Nephron (organoid): ENCODE results near the gene ZDHHC6.

ENCODE experiments used
- H3K27ac Mint-ChIP-seq, 3 experiments: 2 replicates each; pipeline ENCODE4 v1.8.0; 2020; ENCODE audit warnings: mixed read lengths in 3 of 3, mild to moderate bottlenecking in 2 of 3, moderate library complexity in 1 of 3
- H3K27me3 Mint-ChIP-seq: 2 replicates; pipeline ENCODE4 v1.8.0; 2021; ENCODE audit warnings: low read depth, mild to moderate bottlenecking, moderate library complexity, mixed read lengths
- H3K36me3 Mint-ChIP-seq: 2 replicates; pipeline ENCODE4 v1.8.0; 2020; ENCODE audit warnings: low read depth, mixed read lengths
- H3K4me1 Mint-ChIP-seq: 2 replicates; pipeline ENCODE4 v1.8.0; 2020; ENCODE audit warnings: mixed read lengths
- H3K4me3 Mint-ChIP-seq, 3 experiments: 2 replicates each; pipeline ENCODE4 v1.8.0; 2020; ENCODE audit warnings: mild to moderate bottlenecking in 3 of 3, mixed read lengths in 3 of 3, moderate library complexity in 2 of 3
- H3K9me3 Mint-ChIP-seq: 2 replicates; pipeline ENCODE4 v1.8.0; 2020; ENCODE audit warnings: mixed read lengths
- CTCF ChIP-seq, 3 experiments: fragments of 200-600 bp; sonication (generic); IDR thresholded peaks; one replicate each; pipeline ENCODE4 v1.5.0; 2021; ENCODE audit warnings: antibody characterized with exemption in 3 of 3; ENCODE audit not compliant: unreplicated experiment in 3 of 3

Gene ZDHHC6

DNA sequence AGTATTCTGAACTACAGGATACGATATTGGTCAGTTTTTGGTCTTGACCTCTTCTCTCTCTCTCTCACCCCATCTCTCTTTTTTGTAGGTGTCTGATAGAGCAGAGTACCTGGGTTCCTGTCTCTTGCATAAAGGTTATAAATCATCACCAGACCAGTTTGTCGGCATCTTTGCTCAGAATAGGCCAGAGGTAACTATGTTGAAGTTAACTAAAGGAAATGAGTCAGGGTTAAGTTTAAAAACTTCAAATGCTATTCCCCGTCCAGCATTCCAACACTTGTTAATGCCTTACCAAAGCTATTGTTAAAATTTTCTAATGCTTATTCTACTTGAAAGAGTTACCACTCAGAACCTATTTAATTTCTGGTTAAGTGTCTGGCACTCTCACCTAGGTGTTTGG, 42.1 kb downstream of the ZDHHC6 start:
- no peak for TF ChIP-seq CTCF (IDR thresholded peaks at IDR 0.05; ENCODE audit: unreplicated experiment in 3 of 3)
- H3K4me3 Mint-ChIP-seq: no peak overlapping the region
- H3K9me3 Mint-ChIP-seq: no peaks in the 10 kb centered on the region
- H3K4me1 Mint-ChIP-seq: no peaks in the 10 kb centered on the region
- no peaks in the 10 kb centered on the region for H3K36me3 Mint-ChIP-seq
- H3K27me3 Mint-ChIP-seq: peaks cover 13% of the 10 kb centered on the region
- peak overlapping the region in 1 of 3 experiments; percentile 15 for H3K27ac Mint-ChIP-seq

DNA sequence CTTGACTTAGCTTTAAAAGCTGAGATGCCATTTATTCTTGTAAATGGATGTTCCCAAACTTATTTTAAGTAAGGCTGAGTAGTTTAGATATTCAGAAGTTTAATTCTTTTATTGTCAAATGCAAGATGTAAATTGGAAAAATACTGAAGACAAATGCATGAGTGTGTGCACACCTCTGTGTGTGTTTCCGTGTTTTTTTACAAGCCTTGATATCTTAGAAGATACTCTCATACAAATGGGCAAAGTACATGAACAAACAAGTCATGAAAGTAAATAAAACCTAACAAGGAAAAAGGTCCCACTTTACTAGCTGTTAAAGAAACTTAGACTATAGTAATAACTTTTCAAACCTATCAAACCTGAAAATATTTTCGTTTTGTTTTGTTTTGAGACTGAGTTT, 43.8 kb downstream of the ZDHHC6 start:
- H3K36me3 Mint-ChIP-seq: no peaks in the 10 kb centered on the region
- no peak overlapping the region for H3K27ac Mint-ChIP-seq
- peaks cover 15% of the 10 kb centered on the region for H3K27me3 Mint-ChIP-seq
- no peak overlapping the region for H3K4me3 Mint-ChIP-seq
- TF ChIP-seq CTCF (IDR thresholded peaks at IDR 0.05; ENCODE audit: unreplicated experiment in 3 of 3): no peak
- H3K4me1 Mint-ChIP-seq: no peaks in the 10 kb centered on the region
- H3K9me3 Mint-ChIP-seq: no peaks in the 10 kb centered on the region

DNA sequence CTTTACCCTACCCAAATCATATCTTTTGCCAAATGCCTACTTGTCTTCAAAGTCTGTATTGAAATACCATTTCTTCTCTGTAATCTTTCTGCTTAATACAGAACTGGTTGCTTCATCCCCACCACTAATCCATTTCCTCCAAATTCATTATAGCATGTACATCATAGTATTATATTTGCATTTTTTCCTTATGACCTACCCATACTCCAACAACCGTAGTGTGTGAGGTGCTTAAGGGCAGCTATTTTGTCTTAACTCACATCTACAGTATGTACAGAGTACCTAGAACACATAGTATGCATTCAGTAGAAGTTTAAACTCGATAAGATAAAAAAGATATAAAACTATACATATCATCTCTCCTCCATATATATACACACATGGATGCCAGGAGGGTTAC, 49.1 kb downstream of the ZDHHC6 start:
- H3K9me3 Mint-ChIP-seq: no peaks in the 10 kb centered on the region
- no peak overlapping the region for H3K4me3 Mint-ChIP-seq
- H3K4me1 Mint-ChIP-seq: peaks cover 9% of the 10 kb centered on the region
- H3K36me3 Mint-ChIP-seq: no peaks in the 10 kb centered on the region
- TF ChIP-seq CTCF (IDR thresholded peaks at IDR 0.05; ENCODE audit: unreplicated experiment in 3 of 3): no peak
- H3K27ac Mint-ChIP-seq: no peak overlapping the region
- H3K27me3 Mint-ChIP-seq: peaks cover 10% of the 10 kb centered on the region

DNA sequence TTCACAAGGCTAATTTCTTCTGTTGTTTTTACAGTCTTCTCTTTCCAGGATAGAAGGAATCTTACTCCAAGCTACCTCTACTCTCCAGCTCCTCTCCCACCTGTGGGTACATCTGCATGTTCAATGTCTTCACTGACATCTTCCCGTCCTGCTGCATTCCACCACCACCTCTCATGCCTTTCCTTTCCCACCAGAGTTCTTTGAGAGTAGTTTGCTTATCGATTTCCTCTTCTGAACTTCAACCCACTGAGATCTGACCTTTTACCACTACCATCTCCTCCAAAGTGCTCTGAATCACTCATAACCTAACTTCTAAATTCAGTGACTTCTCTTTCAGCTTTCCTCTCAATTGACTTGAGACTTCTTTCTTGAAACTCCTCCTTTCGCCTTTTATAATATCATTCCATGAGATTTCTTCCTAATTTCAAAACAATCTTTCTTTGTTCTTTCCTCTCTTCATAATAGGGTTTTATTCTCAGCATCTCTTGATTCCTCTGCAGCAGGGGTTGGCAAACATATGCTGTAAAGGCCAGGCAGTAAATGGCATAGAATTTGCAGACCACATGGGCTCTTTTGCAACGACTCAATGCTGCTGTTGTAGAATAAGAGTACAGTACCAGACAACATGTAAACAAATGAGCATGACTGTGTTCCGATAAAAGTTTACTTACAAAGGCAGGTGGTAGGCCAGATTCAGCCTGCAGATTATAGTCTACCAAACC, 50.7 kb downstream of the ZDHHC6 start:
- TF ChIP-seq CTCF (IDR thresholded peaks at IDR 0.05; ENCODE audit: unreplicated experiment in 3 of 3): no peak
- Mint-ChIP-seq H3K4me3 (no peak overlapping the region), H3K36me3 (no peaks in the 10 kb centered on the region), H3K27ac (no peak overlapping the region), H3K9me3 (no peaks in the 10 kb centered on the region), H3K4me1 (peaks cover 9% of the 10 kb centered on the region), H3K27me3 (peaks cover 4% of the 10 kb centered on the region)

GRCh38 chr10:112394475-112394875, 52.2 kb downstream of the ZDHHC6 start:
- Mint-ChIP-seq H3K4me3 (no peak overlapping the region), H3K4me1 (peaks cover 9% of the 10 kb centered on the region), H3K27ac (no peak overlapping the region), H3K27me3 (peaks cover under 1% of the 10 kb centered on the region), H3K9me3 (no peaks in the 10 kb centered on the region), H3K36me3 (no peaks in the 10 kb centered on the region)
- TF ChIP-seq CTCF (IDR thresholded peaks at IDR 0.05; ENCODE audit: unreplicated experiment in 3 of 3): no peak

DNA sequence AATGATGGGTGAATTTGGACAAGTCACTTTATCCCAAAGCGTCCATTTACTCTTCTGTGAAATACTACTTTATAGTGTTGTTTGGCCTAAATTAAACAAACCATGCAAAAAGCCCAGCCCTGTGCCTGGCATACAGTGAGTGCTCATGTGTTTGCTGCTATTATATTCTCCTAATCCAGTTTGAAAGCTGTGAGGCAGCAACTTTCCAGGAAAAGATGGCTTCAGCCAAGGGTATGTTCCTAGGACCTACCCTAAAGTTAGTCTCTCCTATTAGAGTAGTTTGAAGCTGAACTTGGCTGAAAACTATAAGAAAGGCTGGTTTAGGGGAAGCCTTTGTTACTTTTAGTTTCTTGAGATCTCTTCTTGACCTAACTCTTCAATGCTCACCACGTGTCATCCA, 52.9 kb downstream of the ZDHHC6 start:
- H3K4me1 Mint-ChIP-seq: peaks cover 9% of the 10 kb centered on the region
- no peaks in the 10 kb centered on the region for H3K27me3 Mint-ChIP-seq
- TF ChIP-seq CTCF (IDR thresholded peaks at IDR 0.05; ENCODE audit: unreplicated experiment in 3 of 3): no peak
- H3K36me3 Mint-ChIP-seq: no peaks in the 10 kb centered on the region
- H3K9me3 Mint-ChIP-seq: no peaks in the 10 kb centered on the region
- H3K4me3 Mint-ChIP-seq: no peak overlapping the region
- no peak overlapping the region for H3K27ac Mint-ChIP-seq
